HG02588 (cell line): Measurements from ENCODE around the gene SPEF2.
"Not testable (repeated sequence)": the region's sequence is repeated elsewhere in the genome, so short reads cannot be mapped to it uniquely, and the experiment has no call there.

Experiments used
- ATAC-seq: cut with Tn5 transposase; IDR thresholded peaks from one replicate; pipeline ENCODE4 v1.9.1; 2021; ENCODE audit warnings: mild to moderate bottlenecking, moderate library complexity; ENCODE audit not compliant: unreplicated experiment

SPEF2 gene

DNA sequence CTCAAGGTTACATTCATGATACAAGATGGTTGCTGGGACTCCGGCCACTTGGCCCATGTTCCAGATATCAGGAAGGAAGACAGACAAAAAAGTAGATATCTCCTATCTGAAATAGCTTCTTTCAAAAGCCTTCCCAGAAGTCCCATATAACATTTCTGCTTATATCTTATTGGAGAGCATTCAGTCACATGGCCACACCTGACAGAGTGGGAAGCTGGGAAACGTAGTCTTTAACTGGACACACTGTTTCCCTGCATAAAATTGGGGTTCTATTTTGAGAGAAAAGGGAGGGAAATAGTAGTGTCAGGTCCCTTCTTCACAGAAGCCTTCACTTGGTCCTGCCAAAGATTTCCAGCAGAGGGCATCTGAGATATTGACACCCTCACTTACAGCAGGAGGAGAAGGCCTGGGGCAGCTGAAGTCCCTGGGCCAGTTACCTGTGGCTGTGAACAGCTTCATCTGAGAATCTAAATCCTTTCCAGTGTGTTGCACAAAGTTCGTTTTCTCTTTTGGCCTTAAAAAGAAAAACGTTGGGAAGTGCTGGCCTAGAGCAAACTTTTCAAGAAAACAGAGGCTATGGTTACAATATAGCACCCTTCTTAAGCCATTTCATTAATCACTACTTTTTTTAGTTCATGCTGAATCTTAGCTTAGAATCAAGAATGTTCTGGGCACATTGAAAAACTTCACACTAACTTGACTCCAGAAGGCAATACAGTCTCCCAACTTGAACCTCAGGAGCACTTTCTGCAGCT is 33.5 kb downstream of the SPEF2 start:
- no peak for ATAC-seq

DNA sequence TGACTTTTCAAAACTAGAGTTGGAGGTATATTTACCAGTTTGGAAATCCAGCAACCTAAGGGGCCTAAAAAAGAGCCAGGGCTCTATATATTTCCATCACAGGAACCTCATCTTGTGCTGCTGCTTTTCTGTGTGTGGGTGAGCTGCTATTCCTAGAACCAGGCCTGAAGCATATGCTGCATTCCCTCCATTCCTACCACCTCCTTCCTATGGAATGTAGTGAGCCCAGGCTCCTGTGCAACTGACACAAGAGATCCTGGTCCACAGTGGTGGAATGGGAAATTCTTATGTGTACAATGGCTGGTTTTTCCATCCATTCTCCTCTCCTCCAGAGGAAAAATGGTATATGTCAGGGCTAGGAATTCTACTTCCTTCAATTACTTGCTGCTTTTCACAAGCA is 39.1 kb downstream of the SPEF2 start:
- ATAC-seq = no peak

DNA sequence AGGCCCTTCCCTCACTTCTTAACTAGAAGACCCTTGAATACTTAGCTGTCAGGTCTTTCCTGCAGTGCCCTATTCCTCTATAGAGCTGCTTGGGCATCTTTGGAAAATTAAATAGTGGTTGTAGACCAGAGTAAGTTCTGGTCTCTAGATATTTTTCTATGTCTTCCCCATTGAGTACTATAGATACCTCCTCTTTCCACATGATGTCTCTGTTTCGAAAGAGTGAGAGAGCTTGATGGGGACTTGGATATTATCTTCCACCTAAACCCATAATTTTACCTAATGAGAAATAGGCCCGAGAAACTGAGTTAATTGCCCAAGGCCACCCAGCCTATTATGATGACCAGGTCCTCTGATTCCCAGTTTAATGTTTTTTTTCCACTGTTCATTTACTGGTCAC is 40.2 kb downstream of the SPEF2 start:
- no peak for ATAC-seq

DNA sequence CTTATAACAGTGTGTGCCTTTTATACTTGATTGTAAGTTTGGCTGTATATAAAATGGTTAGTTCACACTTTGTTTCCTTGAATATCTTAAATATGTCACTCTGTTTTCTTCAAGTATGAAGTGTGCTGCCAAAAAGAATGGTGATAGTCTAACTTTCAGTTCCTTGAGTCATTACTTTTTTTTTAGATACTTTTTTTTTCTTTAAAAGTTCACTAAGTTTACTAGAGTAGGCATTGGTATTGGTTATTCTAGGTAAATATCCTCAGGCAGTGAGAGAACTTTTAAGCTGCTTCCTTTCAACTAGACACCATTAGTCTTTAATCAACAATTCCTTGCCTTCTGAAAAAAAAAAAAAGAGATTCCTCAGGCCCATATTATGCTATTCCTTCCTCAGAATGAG is 41.9 kb downstream of the SPEF2 start:
- ATAC-seq = no peak

DNA sequence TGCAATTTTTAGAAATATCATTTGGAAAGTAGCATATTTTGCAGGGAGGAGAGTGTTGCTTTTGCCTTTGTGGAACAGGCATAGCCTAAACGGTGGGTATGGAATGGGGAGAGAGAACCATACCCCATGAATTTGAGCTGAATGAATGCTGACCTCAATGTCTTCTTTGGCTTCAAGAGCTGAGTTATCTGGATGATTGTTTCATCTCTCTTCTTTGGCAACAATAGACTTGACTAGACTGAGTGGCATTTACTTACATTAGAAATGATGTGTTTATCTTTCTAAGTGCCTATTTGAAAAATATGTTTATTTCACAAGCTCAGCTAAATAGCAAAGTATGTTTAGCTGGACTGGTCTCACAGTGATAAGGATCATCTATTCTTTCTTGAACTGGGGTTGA is 42.8 kb downstream of the SPEF2 start:
- ATAC-seq = no peak

DNA sequence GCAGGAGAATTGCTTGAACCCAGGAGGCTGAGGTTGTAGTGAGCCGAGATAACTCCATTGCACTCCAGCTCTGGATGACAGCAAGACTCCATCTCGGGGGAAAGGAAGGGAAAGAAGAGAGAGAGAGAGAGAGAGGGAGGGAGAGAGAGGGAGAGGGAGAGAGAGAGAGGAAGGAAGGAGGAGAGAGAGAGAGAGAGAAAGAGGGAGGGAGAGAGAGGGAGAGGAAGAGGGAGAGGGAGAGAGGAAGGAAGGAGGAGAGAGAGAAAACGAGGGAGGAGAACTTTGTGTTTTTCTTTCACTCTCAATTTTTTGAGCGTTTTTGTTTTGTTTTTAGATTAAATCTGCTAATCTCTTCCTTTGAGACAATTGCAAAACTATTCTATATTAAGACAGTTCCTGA is 46.9 kb downstream of the SPEF2 start:
- ATAC-seq = no peak

DNA sequence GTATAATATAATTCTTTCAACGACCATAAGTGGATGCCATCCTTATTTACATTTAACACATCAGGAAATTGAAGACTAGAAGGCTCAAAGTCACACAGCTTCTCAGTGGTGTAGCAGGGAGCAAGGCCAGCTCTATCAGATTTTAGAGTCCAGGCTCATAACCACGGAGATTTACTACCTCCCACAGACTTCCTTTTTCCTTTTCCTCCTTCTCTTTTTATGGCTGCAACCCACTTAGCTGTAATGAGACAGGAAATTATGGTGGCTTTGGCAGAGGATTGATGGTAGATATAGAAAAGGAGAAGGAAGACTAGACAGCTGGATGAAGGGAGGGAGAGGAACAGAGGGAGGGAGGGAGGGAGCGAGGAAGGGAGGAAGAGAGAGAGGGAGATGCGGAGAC is 47.4 kb downstream of the SPEF2 start:
- no peak for ATAC-seq

DNA sequence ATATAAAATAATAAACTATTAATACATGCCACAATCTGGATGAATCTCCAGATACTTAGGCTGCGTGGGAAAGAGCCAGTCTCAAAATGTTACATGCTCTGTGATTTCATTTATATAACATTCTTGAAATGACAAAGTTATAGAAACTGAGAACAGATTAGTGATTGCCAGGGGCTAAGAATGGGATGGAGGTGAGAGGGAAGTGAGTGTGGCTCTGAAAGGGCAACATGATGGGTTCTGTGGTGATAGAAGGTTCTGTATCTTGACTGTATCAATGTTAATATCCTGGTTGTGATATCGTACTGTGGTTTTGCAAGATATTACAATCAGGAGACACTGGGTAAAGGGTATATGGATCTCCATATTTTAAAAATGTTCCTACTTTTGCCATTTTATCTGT is 50.7 kb downstream of the SPEF2 start:
- no peak for ATAC-seq

DNA sequence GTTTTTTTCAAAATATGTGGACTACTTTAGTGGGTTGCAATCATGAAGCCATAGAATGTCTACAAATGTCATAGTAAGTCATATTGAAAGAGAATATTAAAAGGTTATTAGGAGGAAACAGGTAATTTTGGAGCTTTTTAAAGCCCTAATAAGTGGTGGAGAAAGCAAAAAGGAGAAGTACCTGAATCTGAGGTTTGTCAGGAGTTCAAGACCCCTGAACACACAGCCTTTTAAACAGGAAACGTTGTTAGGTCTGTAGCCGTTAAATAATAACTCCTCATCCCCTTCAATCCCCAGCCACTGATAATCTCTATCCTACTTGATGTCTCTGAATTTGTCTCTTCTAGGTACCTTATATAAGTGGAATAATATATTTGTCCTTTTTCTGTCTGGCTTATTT is 51.1 kb downstream of the SPEF2 start:
- no peak for ATAC-seq

DNA sequence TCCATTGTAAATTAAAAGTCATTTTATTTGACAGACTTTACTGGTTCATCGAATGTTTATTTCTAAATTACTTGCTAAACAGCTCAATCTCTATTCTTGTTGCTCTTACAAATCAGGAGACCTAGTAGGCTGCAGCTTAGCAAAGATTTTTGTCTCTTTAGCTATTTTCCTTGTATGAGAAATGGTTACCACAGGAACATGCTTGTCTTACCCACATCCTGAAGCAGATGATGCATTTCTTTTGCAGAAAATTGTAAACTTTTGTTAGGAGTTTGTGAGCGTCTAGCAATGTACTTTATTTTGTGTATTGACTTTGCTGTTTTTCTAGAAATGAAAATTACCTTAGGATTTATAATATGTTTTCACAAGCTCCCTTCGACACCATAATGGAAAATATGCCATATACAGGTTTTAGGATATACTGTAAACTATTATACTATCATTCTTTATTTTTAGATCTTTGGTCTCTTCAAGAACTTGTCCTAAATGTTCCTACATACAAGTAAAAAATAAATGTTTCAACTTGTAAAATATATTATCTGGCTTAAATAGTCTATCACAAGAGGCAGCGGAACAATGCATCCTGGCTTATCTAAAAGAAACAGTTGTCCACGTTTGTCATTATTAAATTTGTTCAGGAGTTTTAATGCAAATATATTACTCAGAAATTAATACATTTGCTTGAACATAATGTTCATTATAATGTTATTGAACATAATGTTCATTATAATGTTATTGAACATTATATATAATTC is 54.1 kb downstream of the SPEF2 start:
- ATAC-seq = no peak

DNA sequence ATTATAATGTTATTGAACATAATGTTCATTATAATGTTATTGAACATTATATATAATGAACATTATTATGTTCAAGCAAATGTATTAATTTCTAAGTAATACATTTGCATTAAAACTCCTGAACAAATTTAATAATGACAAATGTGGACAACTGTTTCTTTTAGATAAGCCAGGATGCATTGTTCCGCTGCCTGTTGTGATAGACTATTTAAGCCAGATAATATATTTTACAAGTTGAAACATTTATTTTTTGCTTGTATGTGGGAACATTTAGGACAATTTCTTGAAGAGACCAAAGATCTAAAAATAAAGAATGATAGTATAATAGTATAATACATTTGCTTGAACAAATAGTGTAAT is 54.6 kb downstream of the SPEF2 start:
- ATAC-seq = not testable (repeated sequence)

DNA sequence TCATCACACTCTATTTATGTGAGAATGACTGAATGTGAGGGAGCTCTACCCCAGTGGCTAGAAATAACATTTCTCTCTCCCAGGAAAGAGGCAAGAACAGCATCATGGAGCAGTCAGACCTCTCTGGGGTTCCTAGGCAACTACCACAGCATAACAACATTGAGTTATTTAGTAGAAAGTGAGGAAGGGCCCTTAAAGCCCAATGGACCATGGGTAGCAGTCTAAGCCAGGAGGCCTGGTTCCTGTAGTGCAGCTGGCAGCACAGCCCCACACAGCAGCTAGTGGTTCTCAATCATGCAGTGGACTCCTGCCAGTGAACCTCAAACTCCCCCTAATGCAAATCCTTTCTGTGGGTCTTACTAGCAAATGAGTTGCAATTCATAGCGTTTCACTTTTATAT is 55.3 kb downstream of the SPEF2 start:
- ATAC-seq = no peak

DNA sequence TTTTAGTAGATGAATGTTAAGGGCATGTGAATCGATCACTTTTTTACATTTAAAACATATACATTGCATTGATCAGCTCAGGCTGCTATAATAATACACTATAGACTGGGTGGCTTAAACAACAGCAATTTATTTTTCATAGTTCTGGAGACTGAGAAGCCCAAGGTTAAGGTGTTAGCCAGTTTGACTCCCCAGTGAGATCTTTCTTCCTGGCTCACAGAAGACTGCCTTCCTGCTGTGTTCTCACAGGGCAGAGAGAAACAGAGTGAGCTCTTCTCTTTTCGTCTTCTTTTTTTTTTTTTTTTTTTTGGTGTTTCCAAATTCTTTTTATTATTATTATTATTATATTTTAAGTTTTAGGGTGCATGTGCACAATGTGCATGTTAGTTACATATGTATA is 56.4 kb downstream of the SPEF2 start:
- no peak for ATAC-seq

DNA sequence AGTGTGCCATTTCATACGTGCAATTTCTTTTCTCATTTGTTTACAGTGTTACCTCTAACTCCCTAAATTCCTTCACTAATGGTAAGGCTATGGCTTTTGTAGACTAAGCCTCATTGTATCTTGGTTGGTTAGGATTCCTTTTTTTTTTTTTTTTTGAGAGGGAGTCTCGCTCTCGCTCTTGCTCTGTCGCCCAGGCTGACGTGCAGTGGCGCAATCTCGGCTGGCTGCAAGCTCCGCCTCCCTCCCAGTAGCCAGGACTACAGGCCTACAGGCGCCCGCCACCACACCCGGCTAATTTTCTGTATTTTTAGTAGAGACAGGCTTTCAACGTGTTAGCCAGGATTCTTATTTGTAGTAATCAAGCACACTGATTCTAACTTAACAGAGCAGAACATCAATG is 57.7 kb downstream of the SPEF2 start:
- no peak for ATAC-seq

DNA sequence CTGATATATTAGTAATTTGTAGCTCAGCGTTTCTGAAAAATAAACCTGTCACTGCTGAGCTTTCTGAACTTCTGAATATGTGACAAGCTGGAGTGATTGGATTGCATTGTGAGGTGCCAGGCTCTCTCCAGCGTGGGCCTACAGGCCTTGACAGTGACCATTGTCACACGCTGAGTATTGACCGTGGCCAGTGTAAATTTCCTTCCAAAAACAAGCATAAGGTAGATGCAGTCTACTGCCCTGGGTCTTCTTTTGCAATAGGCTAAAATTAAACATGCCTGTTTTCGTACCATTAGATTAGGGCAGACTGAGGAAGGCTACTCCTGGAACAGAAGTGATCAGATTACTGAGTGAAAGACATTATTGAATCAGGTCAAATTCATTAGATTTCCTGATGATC is 60.2 kb downstream of the SPEF2 start:
- ATAC-seq = no peak

DNA sequence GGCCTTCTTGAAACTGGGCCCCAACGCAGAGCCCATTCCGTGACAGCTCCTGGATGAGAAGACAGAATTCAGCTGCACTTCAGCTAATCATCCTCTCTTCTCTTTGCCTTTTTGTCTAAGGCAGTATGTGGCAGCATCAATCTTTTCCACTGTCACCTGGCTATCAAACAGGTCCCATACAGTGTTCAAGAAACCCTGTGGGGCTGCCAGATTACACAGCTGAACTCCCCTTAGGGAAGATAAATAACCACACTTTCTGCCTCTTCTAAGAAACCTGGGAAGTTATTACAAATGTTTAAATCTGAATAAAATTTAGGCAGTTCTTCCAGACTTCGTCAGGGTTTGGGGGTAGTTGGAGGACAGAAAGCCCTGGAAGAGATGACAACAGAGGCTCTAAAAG is 61.0 kb downstream of the SPEF2 start:
- no peak for ATAC-seq

DNA sequence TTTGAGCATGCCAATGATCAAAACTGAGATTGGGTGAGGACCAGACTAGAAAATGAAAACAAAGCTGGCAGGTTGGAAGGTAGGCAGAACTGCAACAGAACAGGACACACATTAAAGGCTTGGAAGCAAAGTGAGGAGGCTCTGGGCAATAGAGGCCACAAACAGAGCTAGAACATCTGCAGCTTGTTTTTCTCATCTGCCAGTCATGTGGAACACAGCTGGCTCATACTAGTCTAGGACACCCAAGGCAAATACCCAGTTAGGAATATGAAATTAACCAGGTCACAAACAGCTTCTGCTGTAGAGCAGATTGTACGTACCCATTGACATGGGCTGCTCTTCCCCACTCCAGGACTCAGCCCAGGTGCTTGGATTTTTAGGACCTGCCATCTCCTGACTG is 61.7 kb downstream of the SPEF2 start:
- no peak for ATAC-seq

DNA sequence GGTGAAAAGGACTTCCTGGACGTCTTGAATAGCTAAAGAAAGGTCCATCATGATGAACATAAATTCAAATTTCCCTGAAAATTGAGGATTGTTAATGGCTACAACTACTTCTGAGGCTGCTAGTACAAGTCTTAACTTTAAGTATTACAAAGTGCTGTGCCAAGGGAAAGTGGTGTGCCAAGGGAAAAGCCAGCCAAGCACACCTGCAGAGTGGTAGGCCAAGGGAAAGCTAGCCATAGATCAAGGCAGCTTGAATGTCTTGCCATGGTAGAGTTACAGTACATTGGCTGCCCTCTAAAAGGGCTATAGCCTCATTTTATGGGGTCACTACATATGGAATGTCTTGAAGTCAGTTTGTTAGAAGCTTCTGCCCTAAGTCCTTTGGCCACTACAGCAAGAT is 64.2 kb downstream of the SPEF2 start:
- ATAC-seq = no peak

DNA sequence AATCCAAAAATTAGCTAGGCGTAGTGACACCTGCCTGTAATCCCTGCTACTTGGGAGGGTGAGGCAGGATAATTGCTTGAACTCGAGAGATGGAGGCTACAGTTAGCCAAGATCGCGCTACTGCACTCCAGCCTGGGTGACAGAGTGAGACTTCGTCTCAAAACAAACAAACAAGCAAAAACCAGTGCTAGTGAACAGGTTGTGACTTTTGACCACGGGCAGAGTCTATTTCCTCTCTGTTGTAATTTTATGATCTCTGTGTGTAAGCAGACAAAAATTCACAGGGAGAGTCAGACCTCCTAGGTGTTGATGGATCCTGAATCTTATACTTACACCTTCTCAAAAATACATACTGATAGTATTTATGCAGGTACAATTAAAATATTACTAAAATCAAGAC is 65.8 kb downstream of the SPEF2 start:
- no peak for ATAC-seq

DNA sequence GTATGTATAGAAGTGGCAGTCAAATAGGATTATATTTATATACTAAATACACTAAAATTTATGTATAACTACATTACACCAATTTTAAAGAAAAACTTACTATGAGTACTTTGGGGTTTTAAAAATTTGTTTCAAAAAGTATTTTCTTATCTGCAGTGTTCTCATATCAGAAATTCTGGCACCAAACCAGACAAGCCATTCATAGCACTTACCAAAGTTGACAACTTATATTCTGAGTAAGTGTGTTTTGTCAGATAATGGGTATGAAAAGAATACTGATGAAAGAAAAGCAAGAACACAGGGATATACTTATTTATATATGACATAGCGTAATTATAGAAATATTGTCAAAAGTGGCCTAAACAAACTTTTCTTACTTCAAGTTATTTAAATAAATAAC is 67.5 kb downstream of the SPEF2 start:
- ATAC-seq = no peak

DNA sequence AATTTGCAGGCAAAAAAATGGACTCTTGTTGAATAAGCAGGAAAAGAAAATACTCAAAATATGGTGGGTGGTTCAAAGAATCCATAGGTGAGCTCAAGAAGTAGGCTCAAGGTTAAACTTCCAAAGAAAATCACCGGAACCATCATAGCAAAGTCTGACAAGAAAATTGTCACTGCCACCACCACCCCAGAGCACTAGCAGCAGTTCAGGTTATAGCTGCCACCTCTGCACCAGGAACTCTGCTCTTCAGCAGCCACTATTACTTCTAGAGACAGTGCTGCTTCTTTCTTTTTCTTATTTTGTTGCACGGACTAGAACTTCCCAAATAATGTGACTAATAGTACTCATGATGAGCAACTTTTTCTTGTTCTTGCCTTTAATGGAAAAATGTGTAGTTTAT is 70.3 kb downstream of the SPEF2 start:
- no peak for ATAC-seq

DNA sequence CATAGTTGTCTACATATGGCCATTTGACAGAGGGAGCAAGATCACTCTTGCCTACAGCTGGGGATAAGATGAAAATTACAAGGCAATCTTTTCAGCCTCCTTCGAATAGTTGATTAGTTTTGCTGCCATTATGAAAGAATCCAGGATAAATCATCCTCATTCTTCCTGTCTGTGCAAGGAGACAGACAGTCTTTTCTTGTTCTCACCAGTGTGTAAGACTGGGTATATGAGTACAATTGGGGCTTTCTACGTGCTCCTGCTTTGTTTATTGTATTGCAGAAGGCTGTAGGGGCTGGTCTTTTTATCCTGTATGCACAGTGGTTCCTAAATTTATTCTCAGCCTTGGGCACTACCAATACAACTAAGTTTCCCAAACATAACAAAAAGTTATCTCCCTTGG is 76.8 kb downstream of the SPEF2 start:
- ATAC-seq = no peak
